Measurements from ENCODE around the gene ALOX15B.
"Not testable (repeated sequence)": the region's sequence is repeated elsewhere in the genome, so short reads cannot be mapped to it uniquely, and the experiment has no call there.

ALOX15B gene

GRCh38 chr17:8041249-8041928, 2.5 kb downstream of the ALOX15B start:
- peak; percentile 20 for DNase-seq (ENCODE audit: low spot score)

GRCh38 chr17:8041979-8042378, 3.1 kb downstream of the ALOX15B start:
- no peak for DNase-seq (ENCODE audit: low spot score)

GRCh38 chr17:8044819-8045810, 6.3 kb downstream of the ALOX15B start:
- no peak for DNase-seq (ENCODE audit: low spot score)

- no peak for DNase-seq (ENCODE audit: low spot score)
These were observed 7.6 kb downstream of the ALOX15B start for GRCh38 chr17:8046306-8046928.

- no peak for DNase-seq (ENCODE audit: low spot score)
These were observed 8.3 kb downstream of the ALOX15B start for GRCh38 chr17:8046929-8047768.

- no peak for DNase-seq (ENCODE audit: low spot score)
These were observed 8.9 kb downstream of the ALOX15B start for GRCh38 chr17:8047769-8048110.

GRCh38 chr17:8048236-8048635, 9.4 kb downstream of the ALOX15B start:
- DNase-seq (ENCODE audit: low spot score): no peak

GRCh38 chr17:8048736-8049135, 9.9 kb downstream of the ALOX15B start:
- no peak for DNase-seq (ENCODE audit: low spot score)

GRCh38 chr17:8051831-8052230, 13.0 kb downstream of the ALOX15B start:
- DNase-seq (ENCODE audit: low spot score): no peak

- DNase-seq (ENCODE audit: low spot score): no peak
These were observed 13.7 kb downstream of the ALOX15B start for GRCh38 chr17:8052256-8053252.

GRCh38 chr17:8053600-8053999, 14.7 kb downstream of the ALOX15B start:
- DNase-seq (ENCODE audit: low spot score): no peak

GRCh38 chr17:8055851-8056231, 17.0 kb downstream of the ALOX15B start:
- DNase-seq (ENCODE audit: low spot score): no peak

- no peak for DNase-seq (ENCODE audit: low spot score)
These were observed 17.5 kb downstream of the ALOX15B start for GRCh38 chr17:8056232-8056975.

GRCh38 chr17:8056976-8057625, 18.2 kb downstream of the ALOX15B start:
- no peak for DNase-seq (ENCODE audit: low spot score)

GRCh38 chr17:8057691-8058114, 18.8 kb downstream of the ALOX15B start:
- DNase-seq (ENCODE audit: low spot score): peak; percentile 62

GRCh38 chr17:8059131-8059530, 20.3 kb downstream of the ALOX15B start:
- no peak for DNase-seq (ENCODE audit: low spot score)

- DNase-seq (ENCODE audit: low spot score): peak; percentile 70
These were observed 21.4 kb downstream of the ALOX15B start for GRCh38 chr17:8060274-8060673.

- not testable (repeated sequence) for DNase-seq (ENCODE audit: low spot score)
These were observed 23.0 kb downstream of the ALOX15B start for GRCh38 chr17:8061851-8062250.

- no peak for DNase-seq (ENCODE audit: low spot score)
These were observed 23.6 kb downstream of the ALOX15B start for GRCh38 chr17:8062435-8062806.

All from CD4-positive, alpha-beta T cell treated with Interleukin-6 at 100 ng/mL for 8 hours (primary cell).